Subcutaneous abdominal adipose tissue (tissue), 5 donors: ENCODE results near the gene SMTN.
"Not testable (repeated sequence)": the region's sequence is repeated elsewhere in the genome, so short reads cannot be mapped to it uniquely, and the experiment has no call there.

Experiments
- H3K27ac ChIP-seq: one replicate; pipeline ENCODE4 v1.7.0; 2013; ENCODE audit warnings: low read depth, mild to moderate bottlenecking, inconsistent platforms, low read length, moderate library complexity
- H3K27me3 ChIP-seq, 5 donors: one replicate each; pipeline ENCODE4 v1.7.0; 2013; ENCODE audit warnings: low read length in 5 of 5, inconsistent platforms in 1 of 5; ENCODE audit not compliant: control insufficient read depth in 5 of 5, insufficient read depth in 4 of 5
- H3K36me3 ChIP-seq, 5 donors: one replicate each; pipeline ENCODE4 v1.7.0; 2013; ENCODE audit warnings: low read length in 5 of 5; ENCODE audit not compliant: control insufficient read depth in 5 of 5, insufficient read depth in 5 of 5
- H3K4me1 ChIP-seq, 5 donors: one replicate each; pipeline ENCODE4 v1.7.0; 2013; ENCODE audit warnings: low read length in 5 of 5, mild to moderate bottlenecking in 3 of 5, moderate library complexity in 1 of 5; ENCODE audit not compliant: control insufficient read depth in 5 of 5, insufficient read depth in 5 of 5
- H3K4me3 ChIP-seq, 5 donors: one replicate each; pipeline ENCODE4 v1.7.0; 2013; ENCODE audit warnings: low read length in 5 of 5, low read depth in 1 of 5
- H3K9ac ChIP-seq, 5 donors: one replicate each; pipeline ENCODE4 v1.7.0; 2013; ENCODE audit warnings: low read length in 5 of 5, mild to moderate bottlenecking in 4 of 5, moderate library complexity in 3 of 5
- H3K9me3 ChIP-seq, 5 donors: one replicate each; pipeline ENCODE4 v1.7.0; 2013; ENCODE audit warnings: low read length in 5 of 5; ENCODE audit not compliant: control insufficient read depth in 5 of 5
- donor health status: healthy.
- donor health status: healthy.
- donor health status: healthy.
- donor health status: healthy.
- donor health status: healthy.

The SMTN gene

DNA sequence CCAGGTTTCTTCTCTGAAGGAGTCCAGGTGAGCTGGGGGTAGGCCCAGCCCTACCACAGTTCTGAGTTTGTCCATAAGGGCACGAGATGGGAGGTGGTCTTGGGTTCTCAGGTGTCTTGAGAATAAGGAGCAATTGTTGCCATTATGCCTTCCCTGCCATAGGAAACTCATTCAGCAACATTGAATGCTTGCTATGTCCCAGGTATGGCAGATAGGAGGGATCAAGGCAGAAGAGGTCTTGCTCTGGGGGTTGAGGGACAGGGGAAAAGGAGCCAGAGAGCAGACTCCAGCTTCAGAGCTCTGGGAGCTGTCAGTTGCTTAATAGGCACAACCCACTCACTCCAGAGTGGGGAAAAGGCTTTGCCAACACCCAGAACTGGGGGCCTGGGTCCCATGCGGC is 22.0 kb downstream of the SMTN start:
- peaks cover 0 to 61% (median 54%) of the 10 kb centered on the region in 5 donors for H3K36me3 ChIP-seq
- peak overlapping the region; percentile 60 for H3K27ac ChIP-seq
- H3K9ac ChIP-seq = peak overlapping the region in 1 of 5 donors; percentile 3
- no peaks in the 10 kb centered on the region for H3K27me3 ChIP-seq
- no peaks in the 10 kb centered on the region for H3K9me3 ChIP-seq
- no peak overlapping the region for H3K4me3 ChIP-seq
- peaks cover 3 to 40% (median 30%) of the 10 kb centered on the region in 5 donors for H3K4me1 ChIP-seq

DNA sequence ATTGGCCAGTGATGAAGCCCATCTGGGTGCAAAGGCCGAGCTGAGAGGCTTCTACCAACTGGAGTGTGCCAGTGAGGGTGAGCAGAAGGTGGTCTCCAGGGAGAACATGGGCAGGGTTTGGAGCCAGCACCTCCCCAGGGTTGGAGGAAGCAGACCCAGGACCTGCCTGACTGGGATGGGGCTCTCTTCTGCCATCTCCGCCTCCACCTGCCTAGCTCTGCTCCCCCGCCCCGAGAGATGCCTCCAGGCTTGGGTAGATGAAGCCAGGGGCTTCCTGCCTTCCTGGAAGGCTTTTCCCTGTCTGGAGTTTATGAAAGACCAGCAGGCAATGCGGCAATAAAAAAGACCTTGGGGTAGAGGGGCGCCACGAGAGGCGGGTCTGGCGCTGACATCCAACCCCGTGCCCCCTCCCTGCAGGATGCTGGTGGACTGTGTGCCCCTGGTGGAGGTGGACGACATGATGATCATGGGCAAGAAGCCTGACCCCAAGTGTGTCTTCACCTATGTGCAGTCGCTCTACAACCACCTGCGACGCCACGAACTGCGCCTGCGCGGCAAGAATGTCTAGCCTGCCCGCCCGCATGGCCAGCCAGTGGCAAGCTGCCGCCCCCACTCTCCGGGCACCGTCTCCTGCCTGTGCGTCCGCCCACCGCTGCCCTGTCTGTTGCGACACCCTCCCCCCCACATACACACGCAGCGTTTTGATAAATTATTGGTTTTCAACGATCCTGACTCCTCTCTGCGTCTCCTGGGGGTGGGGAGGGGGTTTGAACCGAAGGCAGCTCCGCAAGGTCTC is 23.0 kb downstream of the SMTN start:
- Histone ChIP-seq H3K4me1 (peaks cover 3 to 42% (median 31%) of the 10 kb centered on the region in 5 donors), H3K27ac (no peak overlapping the region)

DNA sequence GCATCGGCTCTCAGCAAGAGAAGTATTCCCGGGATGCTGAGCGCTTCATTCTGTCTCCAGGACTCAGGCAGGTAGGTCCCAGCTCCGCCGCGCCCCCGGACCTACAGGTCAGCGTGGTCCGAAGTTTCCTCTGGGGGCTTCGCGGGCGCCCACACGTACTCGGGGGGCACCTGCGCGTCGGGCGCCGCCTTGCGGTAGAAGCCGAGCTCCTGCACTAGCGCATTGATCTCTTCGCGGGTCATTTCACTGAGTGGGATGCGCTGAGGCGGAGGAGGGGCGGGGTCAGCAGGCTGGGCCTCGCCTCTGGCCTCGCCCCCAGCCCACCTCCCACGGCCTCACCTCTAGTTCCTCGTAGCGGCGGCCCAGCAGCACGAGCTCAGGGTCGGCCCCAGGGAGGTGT is 23.8 kb downstream of the SMTN start:
- Histone ChIP-seq H3K9ac (no peak overlapping the region), H3K4me3 (no peak overlapping the region), H3K27me3 (no peaks in the 10 kb centered on the region), H3K9me3 (no peaks in the 10 kb centered on the region), H3K36me3 (peaks cover 0 to 46% (median 39%) of the 10 kb centered on the region in 5 donors), H3K4me1 (peaks cover 3 to 42% (median 31%) of the 10 kb centered on the region in 5 donors), H3K27ac (peak overlapping the region; percentile 89)

More for the DNA sequence above, 23.0 kb downstream of the SMTN start:
- H3K36me3 ChIP-seq = peaks cover 0 to 53% (median 46%) of the 10 kb centered on the region in 5 donors
- no peaks in the 10 kb centered on the region for H3K9me3 ChIP-seq
- H3K27me3 ChIP-seq = no peaks in the 10 kb centered on the region
- no peak overlapping the region for H3K9ac ChIP-seq
- H3K4me3 ChIP-seq = no peak overlapping the region

DNA sequence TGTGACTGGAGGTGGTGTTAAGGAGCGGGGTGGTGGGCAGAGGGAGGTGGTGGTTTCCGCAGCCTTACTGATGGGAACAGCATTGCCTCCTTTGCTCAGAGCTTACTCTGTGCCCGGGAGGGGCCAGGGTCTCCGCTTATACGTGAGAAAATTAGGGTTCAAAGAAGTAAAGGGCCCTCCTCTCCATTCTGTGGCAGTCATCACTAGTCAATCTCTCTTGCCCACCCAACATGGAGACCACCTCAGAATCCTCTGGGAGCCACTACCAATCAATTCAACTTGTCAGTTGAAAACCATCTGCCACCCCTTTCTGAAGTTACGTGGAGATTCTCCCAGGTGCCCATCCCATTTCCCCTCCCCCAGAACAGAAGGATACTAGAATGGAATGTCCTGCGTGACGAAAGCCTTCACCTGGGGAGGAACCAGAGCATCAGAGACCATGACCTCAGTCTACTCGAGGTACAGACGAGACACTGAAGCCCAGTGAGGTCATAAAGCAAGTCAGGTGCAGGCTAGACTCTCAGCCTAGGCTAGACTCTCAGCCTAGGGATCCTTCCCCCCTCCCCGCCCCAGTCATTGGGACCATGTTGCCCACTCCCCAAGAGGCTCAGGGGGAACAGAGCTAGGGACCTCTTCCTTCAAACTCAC is 24.3 kb downstream of the SMTN start:
- Histone ChIP-seq H3K9me3 (no peaks in the 10 kb centered on the region), H3K27me3 (no peaks in the 10 kb centered on the region), H3K4me1 (peaks cover 3 to 42% (median 31%) of the 10 kb centered on the region in 5 donors), H3K4me3 (peak overlapping the region in 1 of 5 donors; percentile 79), H3K9ac (peak overlapping the region in 1 of 5 donors; percentile 79), H3K27ac (peak overlapping the region; percentile 89), H3K36me3 (peaks cover 0 to 40% (median 33%) of the 10 kb centered on the region in 5 donors)

DNA sequence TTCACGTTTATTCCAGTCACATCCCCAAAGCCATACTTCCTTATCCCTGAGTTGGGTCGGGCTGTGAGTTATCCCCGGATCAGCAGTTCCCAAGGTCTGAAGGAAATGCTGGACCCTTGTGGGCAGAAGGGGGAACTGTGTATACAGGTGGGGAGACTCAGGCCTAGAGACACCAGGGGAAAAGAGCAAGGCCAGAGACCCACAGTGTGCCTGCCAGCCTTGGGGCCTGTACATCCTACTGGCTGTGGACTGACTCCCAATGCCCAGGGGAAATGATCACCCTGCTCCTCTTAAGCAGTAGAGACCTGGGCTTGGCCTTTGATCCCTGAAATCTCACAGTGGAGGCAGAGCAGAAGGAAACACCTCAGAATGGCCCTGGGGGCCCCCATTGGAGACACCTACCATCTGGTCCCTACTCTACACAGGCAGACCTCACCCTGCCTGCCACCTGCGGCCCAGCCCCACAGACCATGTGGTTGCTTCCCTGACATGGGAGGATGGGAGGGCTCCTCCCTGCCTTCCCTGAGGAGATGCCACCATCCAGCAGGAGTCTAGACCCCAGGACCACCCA is 25.0 kb downstream of the SMTN start:
- peaks cover 3 to 42% (median 31%) of the 10 kb centered on the region in 5 donors for H3K4me1 ChIP-seq

DNA sequence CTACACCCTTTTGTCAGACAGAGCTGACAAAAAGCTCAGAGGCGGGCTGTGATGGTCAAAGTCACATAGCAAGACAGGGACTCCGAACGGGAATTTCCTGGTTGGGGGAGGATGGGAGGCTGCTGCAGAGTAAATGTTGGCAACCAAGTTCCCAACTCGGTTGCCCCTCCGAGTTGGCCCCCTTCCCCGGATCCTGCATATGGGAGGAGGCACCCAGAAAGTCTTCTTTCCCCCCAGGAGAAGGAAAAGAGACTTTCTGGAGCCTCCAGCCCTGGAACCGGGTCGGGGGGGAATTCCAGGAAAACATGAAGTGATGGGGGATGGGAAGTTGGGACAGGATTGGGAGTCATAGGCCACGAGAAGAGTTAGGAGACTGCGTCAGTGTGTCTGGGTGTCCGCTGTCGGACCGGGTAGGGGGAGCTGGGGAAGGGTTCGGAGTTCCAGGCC is 25.6 kb downstream of the SMTN start:
- Histone ChIP-seq H3K4me3 (peak overlapping the region; percentile 69 to 82 (median 79)), H3K4me1 (peaks cover 3 to 42% (median 31%) of the 10 kb centered on the region in 5 donors), H3K9ac (peak overlapping the region; percentile 63 to 87 (median 79)), H3K27me3 (no peaks in the 10 kb centered on the region), H3K9me3 (no peaks in the 10 kb centered on the region), H3K27ac (peak overlapping the region; percentile 89), H3K36me3 (peaks cover 0 to 31% (median 25%) of the 10 kb centered on the region in 5 donors)

More for the DNA sequence above, 25.0 kb downstream of the SMTN start:
- no peaks in the 10 kb centered on the region for H3K9me3 ChIP-seq
- H3K9ac ChIP-seq = peak overlapping the region; percentile 63 to 87 (median 79)
- peak overlapping the region; percentile 69 to 82 (median 79) for H3K4me3 ChIP-seq
- no peaks in the 10 kb centered on the region for H3K27me3 ChIP-seq
- H3K27ac ChIP-seq = peak overlapping the region; percentile 89
- peaks cover 0 to 35% (median 28%) of the 10 kb centered on the region in 5 donors for H3K36me3 ChIP-seq

DNA sequence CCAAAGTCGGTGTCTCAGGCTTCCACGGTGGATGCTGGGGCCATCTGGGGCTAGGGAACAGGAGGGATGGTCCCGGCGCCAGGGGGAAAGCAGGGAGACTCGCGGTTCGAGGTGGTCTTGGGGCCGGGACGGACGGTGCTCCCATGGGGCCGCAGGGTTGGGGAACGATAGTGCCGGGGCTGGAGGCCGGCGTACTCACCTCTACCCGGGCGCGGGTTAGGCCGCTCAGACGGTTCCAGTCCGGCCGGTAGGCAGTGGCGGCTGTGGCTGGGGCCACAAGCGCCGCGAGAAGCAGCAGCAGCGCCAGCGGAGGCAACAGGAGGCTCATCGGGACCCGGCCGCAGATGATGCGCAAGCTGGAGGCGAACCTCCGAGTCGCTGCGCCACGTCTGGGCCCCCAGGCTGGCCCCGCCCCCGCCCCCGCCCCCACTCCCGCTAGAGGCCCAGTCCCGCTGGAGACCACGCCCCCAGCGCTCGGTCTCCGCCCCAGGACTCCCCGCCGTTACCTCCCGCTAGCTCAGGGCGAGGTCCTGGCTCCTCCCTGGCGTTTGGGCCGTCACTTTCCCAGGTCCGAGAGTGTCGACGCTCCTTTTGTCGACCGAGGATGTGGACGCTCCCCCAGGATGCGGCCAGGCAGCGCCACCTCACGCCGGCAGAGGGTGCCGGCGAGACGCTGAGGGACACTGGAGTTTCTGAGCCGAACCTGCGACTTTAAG is 26.2 kb downstream of the SMTN start, which contains the start of gene SELENOM:
TSS of gene SELENOM (minus strand) at position 391 of the 716 bp plus-strand sequence. CDS start at position 328, 63 bp downstream.
- Histone ChIP-seq H3K27me3 (no peaks in the 10 kb centered on the region), H3K4me3 (peak within 1 kb of the TSS; percentile 69 to 82 (median 79)), H3K9me3 (no peaks in the 10 kb centered on the region), H3K36me3 (peaks cover 0 to 26% (median 19%) of the 10 kb centered on the region in 5 donors), H3K9ac (peak within 1 kb of the TSS; percentile 63 to 87 (median 79)), H3K27ac (peak within 1 kb of the TSS; percentile 89), H3K4me1 (peaks cover 3 to 37% (median 30%) of the 10 kb centered on the region in 5 donors)

DNA sequence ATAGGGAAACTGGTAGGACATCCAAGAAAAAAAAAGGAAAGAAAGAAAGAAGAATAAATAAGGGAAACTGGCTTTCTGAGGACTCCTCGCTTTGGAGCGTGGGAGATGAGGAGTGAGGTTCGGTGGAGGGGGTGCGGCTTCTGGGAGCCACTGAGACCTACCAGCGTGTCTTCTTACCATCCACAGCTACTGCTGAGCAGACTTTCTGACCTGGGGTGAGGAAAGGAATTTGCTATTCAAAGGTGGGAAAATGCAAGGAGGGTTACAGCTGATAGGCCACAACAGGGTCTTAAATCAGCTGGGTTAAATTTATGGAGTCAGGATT is 26.7 kb downstream of the SMTN start:
- H3K27ac ChIP-seq = peak overlapping the region; percentile 50
- H3K4me3 ChIP-seq = peak overlapping the region; percentile 57 to 79 (median 70)
- H3K9me3 ChIP-seq = no peaks in the 10 kb centered on the region
- H3K4me1 ChIP-seq = peaks cover 3 to 33% (median 27%) of the 10 kb centered on the region in 5 donors
- peak overlapping the region; percentile 59 to 84 (median 63) for H3K9ac ChIP-seq
- no peaks in the 10 kb centered on the region for H3K27me3 ChIP-seq
- peaks cover 0 to 23% (median 14%) of the 10 kb centered on the region in 5 donors for H3K36me3 ChIP-seq

DNA sequence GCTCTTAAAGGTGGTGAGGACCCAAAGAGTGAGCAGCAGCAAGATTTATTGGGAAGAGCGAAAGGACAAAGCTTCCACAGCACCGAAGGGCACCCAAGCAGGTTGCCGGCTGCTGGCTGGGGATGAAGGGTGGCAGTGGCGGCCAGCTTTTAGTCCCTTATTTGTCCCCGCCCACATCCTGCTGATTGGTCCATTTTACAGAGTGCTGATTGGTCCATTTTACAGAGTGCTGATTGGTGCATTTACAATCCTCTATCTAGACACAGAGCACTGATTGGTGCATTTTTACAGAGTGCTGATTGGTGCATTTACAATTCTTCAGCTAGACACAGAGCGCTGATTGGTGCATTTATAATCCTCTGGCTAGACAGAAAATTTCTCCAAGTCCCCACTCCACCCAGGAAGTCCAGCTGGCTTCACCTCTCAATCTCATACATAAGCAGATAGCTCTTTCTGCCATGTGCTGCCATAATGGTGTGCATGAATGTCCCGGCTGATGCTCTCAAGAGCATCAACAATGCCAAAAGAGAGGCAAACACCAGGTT is 31.5 kb downstream of the SMTN start:
- H3K4me1 ChIP-seq, H3K27ac ChIP-seq, H3K36me3 ChIP-seq, H3K27me3 ChIP-seq, H3K9ac ChIP-seq, H3K4me3 ChIP-seq, H3K9me3 ChIP-seq: not testable (repeated sequence)
